Cerebellar nuclear complex (tissue), 1 donor: Measurements from ENCODE around the gene KLHL21.

Experiments
- DNase-seq, 2 experiments: peaks; one replicate each; lab custom pipeline; 2025; lab: John Stamatoyannopoulos, UW

Gene KLHL21

DNA sequence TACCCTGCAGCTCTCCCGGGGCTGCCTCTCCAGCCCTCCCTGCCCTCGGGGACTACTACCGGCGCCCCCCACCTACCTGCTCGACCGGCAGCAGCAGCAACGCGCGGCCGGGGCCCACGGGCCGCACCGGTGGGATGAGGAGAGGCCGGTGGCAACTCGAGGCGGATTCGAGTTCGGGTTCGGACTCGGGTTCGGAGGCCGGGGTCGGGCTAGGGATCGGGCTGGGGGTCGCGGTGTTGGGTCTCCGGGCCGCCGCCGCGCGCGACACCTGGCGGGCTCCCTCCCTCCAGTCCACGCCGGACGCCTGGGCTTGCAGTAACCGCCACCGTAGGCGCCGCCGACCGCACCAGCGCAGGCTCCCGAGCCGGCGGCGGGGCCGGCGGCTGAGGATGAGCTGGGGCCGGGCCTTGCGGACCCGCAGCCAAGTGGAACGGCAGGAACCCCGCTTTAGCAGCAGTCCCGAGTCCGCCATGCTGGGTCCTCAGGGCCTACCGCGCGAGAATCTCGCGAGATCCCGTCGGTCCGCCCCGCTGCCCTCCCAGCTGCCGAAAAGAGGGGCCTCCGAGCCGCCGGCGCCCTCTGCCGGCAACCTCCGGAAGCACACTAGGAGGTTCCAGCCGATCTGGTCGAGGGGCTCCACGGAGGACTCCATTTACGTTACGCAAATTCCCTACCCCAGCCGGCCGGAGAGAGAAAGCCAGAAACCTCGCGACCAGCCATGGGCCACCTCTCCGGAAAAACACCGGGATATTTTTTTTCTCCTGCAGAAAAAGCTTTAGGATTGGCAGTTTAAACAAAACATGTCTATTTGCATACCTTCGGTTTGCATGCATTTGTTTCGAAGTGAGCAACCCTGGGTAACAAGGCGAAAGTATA lies 48.4 kb downstream of the KLHL21 start, which contains the start of gene NOL9:
Gene NOL9, minus strand, starts transcription at position 483 of the 876 bp plus-strand sequence. Its CDS starts 11 bp downstream, at position 472.
- peak in 1 of 2 experiments; percentile 71 for DNase-seq

DNA sequence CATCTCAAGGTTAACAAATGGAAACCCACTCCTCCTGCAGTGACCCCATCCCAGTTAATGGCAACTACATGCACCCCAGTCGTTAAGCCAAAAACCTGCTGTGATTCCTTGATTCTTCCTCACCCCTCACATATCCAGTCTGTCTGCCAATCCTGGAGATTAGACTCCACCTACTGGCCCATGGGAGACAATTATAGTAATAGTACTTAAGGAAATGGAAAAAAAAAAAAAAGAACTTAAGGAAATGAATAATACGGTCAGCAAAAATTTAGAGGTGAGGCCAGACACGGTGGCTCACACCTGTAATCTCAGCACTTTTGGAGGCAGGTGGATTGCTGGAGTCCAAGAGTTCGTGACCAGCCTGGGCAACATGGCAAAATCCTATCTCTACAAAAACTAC lies 55.4 kb downstream of the KLHL21 start:
- peak in 1 of 2 experiments; percentile 0 for DNase-seq

DNA sequence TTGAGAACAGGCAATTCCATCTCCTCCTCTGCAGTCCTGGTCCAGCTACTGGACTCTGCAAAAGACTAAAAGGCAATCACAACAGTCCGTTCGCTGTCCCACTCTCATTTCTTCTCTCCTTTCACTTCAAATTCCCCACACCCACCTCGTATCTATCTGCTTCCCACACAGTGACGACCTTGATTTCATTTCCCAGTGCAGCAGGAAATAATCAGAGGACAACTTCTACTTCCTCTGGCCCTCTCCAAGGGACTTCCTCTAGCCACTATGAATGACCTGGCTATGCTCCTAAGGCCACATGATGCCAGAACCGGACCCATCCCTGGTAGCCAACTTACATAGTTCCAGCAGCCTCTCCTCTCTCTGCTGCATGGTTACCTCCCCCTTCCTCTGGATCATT lies 56.3 kb downstream of the KLHL21 start:
- no peak for DNase-seq

DNA sequence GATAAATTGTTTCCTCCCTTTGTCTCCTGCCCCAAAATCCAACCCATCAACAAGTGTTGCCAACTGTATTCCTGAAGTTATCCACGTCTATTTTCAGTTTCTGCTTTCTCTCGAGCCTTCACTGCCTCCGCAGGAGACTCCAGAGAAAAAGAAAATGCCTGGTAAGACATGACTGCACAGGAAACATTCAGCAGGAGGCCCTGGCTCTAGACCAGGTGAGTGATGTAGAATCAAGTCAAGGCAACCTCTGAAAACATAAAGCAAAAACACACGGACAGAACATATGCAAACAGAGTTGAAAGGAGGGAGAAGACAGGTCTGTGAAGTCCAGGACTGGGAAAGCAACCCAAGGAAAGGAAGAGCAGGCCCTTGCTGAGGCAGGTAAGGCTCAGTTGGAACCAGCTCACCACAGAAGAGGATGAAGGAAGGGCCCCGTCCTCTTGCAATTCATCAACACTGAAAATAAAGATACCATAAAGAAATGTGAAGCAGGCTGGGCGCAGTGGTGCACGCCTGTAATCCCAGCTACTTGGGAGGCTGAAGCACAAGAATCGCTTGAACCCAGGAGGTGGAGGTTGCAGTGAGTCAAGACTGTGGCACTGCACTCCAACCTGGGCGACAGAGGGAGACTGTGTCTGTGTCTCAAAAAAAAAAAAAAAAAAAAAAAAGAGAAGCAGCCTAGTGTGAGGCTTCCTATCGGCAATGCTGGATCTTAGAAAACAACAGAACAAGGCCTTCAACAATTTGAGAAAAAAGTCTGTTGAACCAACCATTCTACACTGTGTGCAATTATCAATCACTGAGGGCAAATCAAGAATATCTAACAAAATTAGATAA lies 57.2 kb downstream of the KLHL21 start:
- no peak for DNase-seq

DNA sequence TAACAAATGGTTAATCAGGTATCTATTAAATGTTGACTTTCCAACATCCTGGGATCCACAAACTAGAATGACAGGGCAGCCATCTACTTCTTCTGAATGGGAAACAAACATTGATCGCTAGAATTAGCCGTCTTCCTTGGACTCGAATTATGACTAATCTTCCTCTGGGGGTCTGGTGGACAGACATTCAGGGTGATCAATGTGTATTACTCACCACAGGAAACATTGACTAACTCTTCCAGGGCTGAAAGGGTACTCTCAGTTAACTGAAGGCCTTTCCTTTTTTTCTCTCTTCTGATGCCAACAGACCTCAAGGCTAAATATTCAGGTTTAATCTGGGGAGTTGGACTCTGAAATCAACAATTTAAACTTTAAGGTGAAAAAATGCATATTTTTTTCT lies 57.8 kb downstream of the KLHL21 start:
- no peak for DNase-seq
